ENCODE data around the gene LTO1. TPM values are rescaled to one million over a fixed set of nuclear protein-coding genes. Genes with fewer than 3 reads are reported as not detected.

The LTO1 gene
- total RNA-seq, 1 experiment from 2014 or later = 25.3 TPM

DNA sequence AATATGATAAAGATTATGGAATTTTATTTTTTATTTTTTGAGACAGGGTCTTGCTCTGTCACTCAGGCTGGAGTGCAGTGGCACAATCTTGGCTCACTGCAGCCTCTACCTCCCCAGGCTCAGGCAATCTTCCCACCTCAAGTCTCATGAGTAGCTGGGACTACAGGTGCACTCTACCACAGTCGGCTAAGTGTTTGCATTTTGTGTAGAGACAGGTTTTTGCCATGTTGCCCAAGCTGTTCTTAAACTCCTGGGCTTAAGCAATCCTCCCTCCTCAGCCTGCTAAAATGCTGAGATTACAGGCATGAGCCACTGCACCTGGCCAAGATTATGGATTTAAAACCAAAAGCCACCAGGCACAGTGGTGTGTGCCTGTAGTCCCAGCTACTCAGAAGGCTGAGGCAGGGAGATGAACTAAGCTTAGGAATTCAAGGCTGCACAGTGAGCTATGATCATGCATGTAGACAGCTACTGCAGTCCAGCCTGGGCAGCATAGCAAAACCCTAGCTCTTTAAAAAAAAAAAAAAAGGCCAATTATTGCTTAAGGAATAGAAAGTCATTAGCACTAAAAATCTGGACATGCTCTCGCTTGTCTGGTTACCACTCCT lies 54.4 kb downstream of the LTO1 start:
- no peak for TF ChIP-seq CTCF (conservative IDR thresholded peaks at IDR 0.05)
- WGBS (ENCODE audit: extremely low coverage, insufficient read length, low lambda C conversion rate) = no CpG with 5 or more reads among the region's 2 CpGs
- H3K56ac ChIP-seq (ENCODE audit: insufficient read length, low read depth, low read length) = no peak overlapping the region
- no peak overlapping the region for H3K4me3 Mint-ChIP-seq
- H3T11ph ChIP-seq (ENCODE audit: low read length) = no peak overlapping the region
- H3K79me1 ChIP-seq (ENCODE audit: insufficient read depth, low read depth, low read length, poor library complexity, severe bottlenecking) = no peaks in the 10 kb centered on the region
- no peak overlapping the region for H4K8ac ChIP-seq (replicated peaks; ENCODE audit: insufficient read length, low read depth, low read length)
- H3K14ac ChIP-seq (ENCODE audit: insufficient read depth, low read length) = no peak overlapping the region
- H3K4me2 ChIP-seq (ENCODE audit: insufficient read depth, insufficient read length, low read length) = no peak overlapping the region
- no peak overlapping the region for H3K23ac ChIP-seq (ENCODE audit: insufficient read length, low read depth, low read length)
- no peak overlapping the region for H2BK5ac ChIP-seq (ENCODE audit: insufficient read length, low read length)
- no peak overlapping the region for H3K27ac ChIP-seq (ENCODE audit: insufficient read length, low read depth, low read length)
- no peaks in the 10 kb centered on the region for H3K9me3 ChIP-seq (ENCODE audit: control insufficient read depth, low read depth, low read length)
- no peak overlapping the region for H3K4ac ChIP-seq (ENCODE audit: low read depth, low read length)
- no peaks in the 10 kb centered on the region for H3K4me1 ChIP-seq (ENCODE audit: insufficient read depth, low read length)
- H2AK5ac ChIP-seq (ENCODE audit: insufficient read length, low read length) = no peak overlapping the region
- H3K79me2 ChIP-seq (ENCODE audit: insufficient read depth, low read length) = no peaks in the 10 kb centered on the region
- H2BK20ac ChIP-seq (ENCODE audit: low read depth, low read length, poor library complexity, severe bottlenecking) = no peak overlapping the region
- H3K27me3 ChIP-seq (ENCODE audit: insufficient read depth, low read length) = no peaks in the 10 kb centered on the region
- H3K9ac ChIP-seq (ENCODE audit: extremely low read depth, insufficient read length, low read length) = no peak overlapping the region
- no peak overlapping the region for H2BK12ac ChIP-seq (ENCODE audit: insufficient read length, low read depth, low read length)
- H3K23me2 ChIP-seq (ENCODE audit: insufficient read length, low read depth, low read length, poor library complexity, severe bottlenecking) = no peaks in the 10 kb centered on the region
- H3K4me1 Mint-ChIP-seq = peaks cover 3 to 9% of the 10 kb centered on the region in 2 experiments; a peak in 3 of 4 replicates
- H4K91ac ChIP-seq (ENCODE audit: insufficient read length, low read depth, low read length) = no peak overlapping the region
- H3K27me3 Mint-ChIP-seq (ENCODE audit: low read depth) = peaks cover 2% of the 10 kb centered on the region
- DNase-seq = no peak
- H4K5ac ChIP-seq (ENCODE audit: insufficient read length, low read depth, low read length) = no peak overlapping the region
- no peak overlapping the region for H3K18ac ChIP-seq (ENCODE audit: insufficient read length, low read depth, low read length)
- H2BK15ac ChIP-seq (ENCODE audit: low read depth, low read length) = no peak overlapping the region
- H2AFZ ChIP-seq (ENCODE audit: low read length) = no peak overlapping the region
- H4K20me1 ChIP-seq (ENCODE audit: control insufficient read depth, insufficient read depth, insufficient read length) = no peaks in the 10 kb centered on the region
- no peak overlapping the region for H2BK120ac ChIP-seq (ENCODE audit: low read depth, low read length, poor library complexity, severe bottlenecking)
- H3K9me3 Mint-ChIP-seq = no peaks in the 10 kb centered on the region; a peak in 2 of 5 replicates
- H3K36me3 Mint-ChIP-seq (ENCODE audit: insufficient read depth in 1 of 3, low read depth in 3 of 3) = no peaks in the 10 kb centered on the region
- no peak overlapping the region for H3K27ac Mint-ChIP-seq
